Aorta (tissue), 5 donors: ENCODE data around the gene SLAIN2. TPM values are rescaled to one million over a fixed set of nuclear protein-coding genes. Genes with fewer than 3 reads are reported as not detected.
"Not testable (repeated sequence)": the region's sequence is repeated elsewhere in the genome, so short reads cannot be mapped to it uniquely, and the experiment has no call there.

ENCODE experiments used
- ATAC-seq: fragments of 200-7000 bp; cut with Tn5 transposase; one replicate; pipeline ENCODE4 v1.9.1; 2022; ENCODE audit warnings: moderate library complexity; ENCODE audit not compliant: low FRiP score
- DNase-seq, 2 donors: peaks; one replicate each; pipeline ENCODE4 v3.0.0-alpha.2; 2020
- H3K27ac ChIP-seq, 2 donors: one replicate each; pipeline ENCODE4 v1.5.1; 2013; ENCODE audit warnings: low read length in 2 of 2, mild to moderate bottlenecking in 2 of 2, moderate library complexity in 2 of 2, control low read depth in 1 of 2, inconsistent platforms in 1 of 2, low read depth in 1 of 2
- H3K27me3 ChIP-seq, 2 donors: one replicate each; pipeline ENCODE4 v1.6.1; 2013; ENCODE audit warnings: control low read depth in 1 of 2, low read length in 1 of 2, mild to moderate bottlenecking in 1 of 2, moderate library complexity in 1 of 2; ENCODE audit not compliant: insufficient read depth in 2 of 2, control insufficient read depth in 1 of 2
- H3K36me3 ChIP-seq, 2 donors: one replicate each; pipeline ENCODE4 v1.6.1; 2013; ENCODE audit warnings: control low read depth in 1 of 2, low read length in 1 of 2, mild to moderate bottlenecking in 1 of 2; ENCODE audit not compliant: insufficient read depth in 2 of 2, control insufficient read depth in 1 of 2
- H3K4me1 ChIP-seq, 2 donors: one replicate each; pipeline ENCODE4 v1.6.1; 2013; ENCODE audit warnings: low read length in 2 of 2, control low read depth in 1 of 2, mild to moderate bottlenecking in 1 of 2, moderate library complexity in 1 of 2; ENCODE audit not compliant: insufficient read depth in 2 of 2, control insufficient read depth in 1 of 2
- H3K4me3 ChIP-seq, 2 donors: one replicate each; pipeline ENCODE4 v1.5.1; 2013; ENCODE audit warnings: low read length in 2 of 2, control low read depth in 1 of 2, mild to moderate bottlenecking in 1 of 2
- H3K9me3 ChIP-seq: one replicate; pipeline ENCODE4 v1.6.1; 2013; ENCODE audit warnings: mild to moderate bottlenecking, low read length; ENCODE audit not compliant: control insufficient read depth
- WGBS, 2 donors: extraction: QIAGEN DNeasy Blood & Tissue Kit; methylation state at CpG; one replicate each; pipeline ENCODE4 v1.1.7; 2013; 5-methylcytosine and 5-hydroxymethylcytosine counted together
- intact Hi-C, 2 donors: fragments of 100-400 bp; cut with DNase I; formaldehyde crosslinking; loops; one replicate each; pipeline versions ENCODE4 v1.14.2 to v1.15.0; 2022
- polyA plus RNA-seq, 2 donors: library from polyadenylated mRNA; stranded (reverse); fragments of 200-250 nt; gene quantifications; one replicate each; pipeline ENCODE4 v1.2.3, GENCODE V29; 2013
- total RNA-seq, 2 donors: library from RNA; stranded (reverse); fragmentation: NEBNext Ultra II Directional; extraction: Animal tissue kit (Norgen Biotek cat#: 25700); gene quantifications; one replicate each; pipeline ENCODE4 v1.2.1, GENCODE V29; 2021
- donor health status: healthy with polysubstance abuse.
- donor health status: Bipolar disorder and iron deficiency.
- donor health status: DM: no; HTN: no; CAD: no.
- donor health status: DM: no; HTN: no; CAD: no.
- donor health status: DM: yes; HTN: yes; CAD: no.

The SLAIN2 gene
- total and polyA plus RNA-seq, 4 donors, result 39.0 to 109 (median 76.7) TPM

GRCh38 chr4:48450740-48451139 is 109.4 kb downstream of the SLAIN2 start:
- H3K27ac ChIP-seq, result no peak overlapping the region
- H3K4me1 ChIP-seq, result no peaks in the 10 kb centered on the region
- no peaks in the 10 kb centered on the region for H3K27me3 ChIP-seq
- no peaks in the 10 kb centered on the region for H3K36me3 ChIP-seq
- WGBS, 2 donors, result 96 to 97% methylated on average over 3 of the region's 3 CpGs
- H3K9me3 ChIP-seq, result no peaks in the 10 kb centered on the region
- no peak for ATAC-seq
- intact Hi-C loops, result no loop called here
- DNase-seq, result no peak
- H3K4me3 ChIP-seq, result no peak overlapping the region

DNA sequence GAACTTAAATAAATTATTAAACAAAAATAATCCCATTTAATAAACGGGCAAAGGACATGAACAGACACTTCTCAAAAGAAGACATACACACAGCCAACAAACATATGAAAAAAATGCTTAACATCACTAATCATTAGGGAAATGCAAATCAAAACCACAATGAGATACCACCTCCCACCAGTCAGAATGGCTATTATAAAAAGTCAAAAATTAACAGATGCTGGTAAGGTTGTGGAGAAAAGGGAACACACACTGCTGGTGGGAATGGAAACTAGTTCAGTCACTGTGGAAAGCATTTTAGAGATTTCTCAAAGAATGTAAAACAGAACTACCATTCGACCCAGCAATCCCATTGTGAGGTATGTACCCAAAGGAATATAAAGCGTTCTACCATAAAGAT is 110.3 kb downstream of the SLAIN2 start:
- H3K36me3 ChIP-seq, DNase-seq, H3K4me3 ChIP-seq, H3K9me3 ChIP-seq, intact Hi-C loops, H3K27ac ChIP-seq, H3K4me1 ChIP-seq, H3K27me3 ChIP-seq, ATAC-seq: not testable (repeated sequence)
- 85 to 96% methylated on average over 3 of the region's 3 CpGs for WGBS, 2 donors

DNA sequence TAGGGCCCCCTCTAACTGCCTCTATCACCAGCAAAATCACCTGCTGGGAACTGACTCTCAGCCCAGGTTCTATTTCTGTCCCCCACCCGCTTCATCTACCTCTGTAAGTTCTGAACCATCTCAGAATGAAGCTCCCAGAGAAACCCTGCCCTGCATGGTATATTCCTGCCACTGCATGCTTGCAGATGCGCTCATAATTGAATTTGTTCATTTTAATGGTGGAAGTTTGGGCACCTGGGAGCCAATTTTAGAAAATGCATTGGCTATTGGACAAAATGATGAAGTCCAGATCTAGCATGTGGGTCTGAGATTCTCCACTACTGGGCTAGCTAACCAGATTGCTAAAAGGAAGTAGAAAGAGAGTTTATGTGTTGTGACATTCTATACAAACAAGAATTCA is 113.3 kb downstream of the SLAIN2 start:
- 95 to 97% methylated on average over 2 of the region's 2 CpGs for WGBS, 2 donors
- no peaks in the 10 kb centered on the region for H3K27me3 ChIP-seq
- no peak for ATAC-seq
- no peaks in the 10 kb centered on the region for H3K9me3 ChIP-seq
- no peaks in the 10 kb centered on the region for H3K4me1 ChIP-seq
- intact Hi-C loops, result no loop called here
- H3K36me3 ChIP-seq, result no peaks in the 10 kb centered on the region
- no peak overlapping the region for H3K4me3 ChIP-seq
- H3K27ac ChIP-seq, result no peak overlapping the region
- DNase-seq, result no peak

DNA sequence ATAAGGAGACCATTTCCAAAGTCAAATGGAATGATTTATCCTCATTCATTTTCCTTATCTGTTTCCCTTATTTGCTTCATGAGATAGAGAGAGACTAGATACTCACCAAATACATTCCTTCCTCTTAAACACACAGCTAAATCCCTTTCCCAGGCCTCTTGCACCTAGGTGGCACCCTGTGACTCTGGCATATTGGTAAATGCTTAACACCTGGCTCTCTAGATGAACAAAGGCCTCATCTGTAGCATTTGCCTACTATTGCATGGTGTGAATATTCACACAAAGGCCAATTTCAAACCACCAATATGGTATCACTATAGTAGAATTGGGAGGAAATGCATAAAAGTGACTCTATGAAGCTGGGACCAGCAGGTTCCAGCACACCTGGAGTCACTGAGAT is 119.7 kb downstream of the SLAIN2 start:
- Histone ChIP-seq H3K36me3 (no peaks in the 10 kb centered on the region), H3K4me3 (no peak overlapping the region), H3K9me3 (no peaks in the 10 kb centered on the region), H3K27ac (no peak overlapping the region), H3K4me1 (no peaks in the 10 kb centered on the region), H3K27me3 (no peaks in the 10 kb centered on the region)
- no peak for DNase-seq
- no peak for ATAC-seq
- intact Hi-C loops, result no loop called here

- H3K9me3 ChIP-seq, result no peaks in the 10 kb centered on the region
- H3K4me3 ChIP-seq, result no peak overlapping the region
- H3K27me3 ChIP-seq, result no peaks in the 10 kb centered on the region
- no peaks in the 10 kb centered on the region for H3K36me3 ChIP-seq
- ATAC-seq (no peak), DNase-seq (no peak)
- intact Hi-C loops, result no loop called here
- H3K27ac ChIP-seq, result no peak overlapping the region
- H3K4me1 ChIP-seq, result no peaks in the 10 kb centered on the region
- 14 to 18% methylated on average over 5 of the region's 5 CpGs for WGBS, 2 donors
Measured at GRCh38 chr4:48462363-48462762, 121.0 kb downstream of the SLAIN2 start.

DNA sequence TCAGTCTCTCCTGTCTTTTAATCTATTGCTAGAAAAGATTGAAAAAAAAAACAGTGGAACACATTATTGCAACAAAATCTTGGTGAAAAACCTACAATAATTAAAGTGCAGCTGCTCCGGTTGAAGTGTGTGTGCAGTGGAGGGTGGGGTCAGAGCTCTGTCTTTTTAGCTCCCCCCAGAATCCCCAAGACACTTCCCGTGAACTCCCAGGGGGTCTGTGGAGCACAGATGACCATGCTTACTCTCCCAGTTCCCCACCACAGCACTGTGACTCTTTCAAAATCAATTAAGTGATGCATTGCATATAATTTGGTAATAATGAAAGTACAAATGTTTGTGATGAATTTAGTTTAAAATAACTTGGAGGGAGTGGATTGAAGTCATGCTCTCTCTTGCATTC is 126.1 kb downstream of the SLAIN2 start:
- no peak for ATAC-seq
- Histone ChIP-seq H3K27ac (no peak overlapping the region), H3K4me1 (no peaks in the 10 kb centered on the region), H3K27me3 (no peaks in the 10 kb centered on the region), H3K9me3 (no peaks in the 10 kb centered on the region), H3K36me3 (no peaks in the 10 kb centered on the region), H3K4me3 (no peak overlapping the region)
- no peak for DNase-seq
- 63 to 66% methylated on average over 2 of the region's 2 CpGs for WGBS, 2 donors
- intact Hi-C loops, result no loop called here

DNA sequence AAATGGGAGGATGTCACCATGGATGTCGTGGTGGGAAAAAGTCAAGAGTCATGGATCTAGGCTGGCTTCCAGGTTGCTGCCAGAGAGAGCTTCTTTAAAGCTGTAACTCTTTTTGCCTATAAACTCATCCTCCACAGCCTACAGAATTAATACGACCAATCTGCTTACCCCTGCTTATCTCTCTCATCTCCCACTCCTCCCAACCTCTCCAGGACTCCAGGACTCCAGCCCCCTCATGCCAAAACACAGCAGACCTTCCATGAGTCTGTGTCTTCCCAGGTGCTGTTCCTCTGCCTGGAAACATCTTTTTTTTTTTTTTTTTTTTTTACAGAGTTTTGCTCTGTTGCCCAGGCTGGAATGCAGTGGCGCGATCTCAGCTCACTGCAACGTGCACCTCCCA is 126.6 kb downstream of the SLAIN2 start:
- intact Hi-C loops, result no loop called here
- Histone ChIP-seq H3K4me1 (no peaks in the 10 kb centered on the region), H3K27ac (no peak overlapping the region), H3K4me3 (no peak overlapping the region), H3K36me3 (no peaks in the 10 kb centered on the region), H3K9me3 (no peaks in the 10 kb centered on the region), H3K27me3 (no peaks in the 10 kb centered on the region)
- DNase-seq, result no peak
- 67 to 73% methylated on average over 2 to 5 of the region's 5 CpGs for WGBS, 2 donors
- no peak for ATAC-seq

- no peak for ATAC-seq
- 37 to 63% methylated on average over 1 of the region's 1 CpG for WGBS, 2 donors
- no peaks in the 10 kb centered on the region for H3K9me3 ChIP-seq
- H3K4me1 ChIP-seq, result no peaks in the 10 kb centered on the region
- no peaks in the 10 kb centered on the region for H3K36me3 ChIP-seq
- intact Hi-C loops, result no loop called here
- DNase-seq, result no peak
- no peak overlapping the region for H3K4me3 ChIP-seq
- H3K27ac ChIP-seq, result no peak overlapping the region
- no peaks in the 10 kb centered on the region for H3K27me3 ChIP-seq
Measured at GRCh38 chr4:48470137-48470536, 128.8 kb downstream of the SLAIN2 start.

DNA sequence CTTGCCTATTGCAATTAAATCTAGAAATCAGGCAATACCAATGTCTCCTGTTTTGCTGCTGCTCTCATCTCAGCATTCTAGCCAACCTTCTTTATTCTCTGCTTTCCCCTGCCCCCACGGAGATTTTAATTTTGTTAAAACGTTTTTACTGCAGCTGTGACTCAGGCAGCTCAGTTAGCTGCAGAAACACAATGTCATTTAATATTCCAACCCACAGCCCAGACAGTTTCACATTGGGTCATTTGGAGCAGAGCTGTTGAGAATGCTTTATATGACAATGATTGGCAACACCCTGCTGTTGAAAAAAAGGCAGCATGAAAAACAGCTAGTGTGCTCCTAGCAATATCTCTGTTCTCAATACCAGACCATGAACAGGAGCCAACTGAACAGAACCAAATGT is 129.2 kb downstream of the SLAIN2 start:
- H3K4me1 ChIP-seq, result no peaks in the 10 kb centered on the region
- H3K36me3 ChIP-seq, result no peaks in the 10 kb centered on the region
- intact Hi-C loops, result no loop called here
- H3K9me3 ChIP-seq, result no peaks in the 10 kb centered on the region
- ATAC-seq (no peak), DNase-seq (no peak)
- H3K27me3 ChIP-seq, result no peaks in the 10 kb centered on the region
- no peak overlapping the region for H3K4me3 ChIP-seq
- no peak overlapping the region for H3K27ac ChIP-seq
- 18 to 25% methylated on average over 2 of the region's 2 CpGs for WGBS, 2 donors
